HFFc6 (cell line): ENCODE data around the gene RSU1. TPM values are rescaled to one million over a fixed set of nuclear protein-coding genes. Genes with fewer than 3 reads are reported as not detected.
A peak's percentile ranks its signal among the peaks of the same experiment; 100 is the strongest.

Experiments used
- DNase-seq: peaks from one replicate; pipeline ENCODE4 v3.0.0-alpha.2; 2018
- H3K27ac Mint-ChIP-seq: 2 replicates; pipeline ENCODE4 v1.8.0; 2020; ENCODE audit warnings: mild to moderate bottlenecking, mixed read lengths
- H3K27me3 Mint-ChIP-seq: 2 replicates; pipeline ENCODE4 v1.8.0; 2021; ENCODE audit warnings: mild to moderate bottlenecking, moderate library complexity, mixed read lengths; ENCODE audit not compliant: insufficient read depth
- H3K36me3 Mint-ChIP-seq: 2 replicates; pipeline ENCODE4 v1.8.0; 2021; ENCODE audit warnings: low read depth, mixed read lengths
- H3K4me1 Mint-ChIP-seq: 2 replicates; pipeline ENCODE4 v1.8.0; 2020; ENCODE audit warnings: low read depth, mixed read lengths
- H3K4me3 Mint-ChIP-seq: 2 replicates; pipeline ENCODE4 v1.8.0; 2020; ENCODE audit warnings: mild to moderate bottlenecking, moderate library complexity, mixed read lengths
- H3K9me3 Mint-ChIP-seq: 2 replicates; pipeline ENCODE4 v1.8.0; 2020; ENCODE audit warnings: mild to moderate bottlenecking, mixed read lengths
- CTCF ChIP-seq: fragments of 200-600 bp; sonication (generic); IDR thresholded peaks from 2 replicates; pipeline ENCODE4 v1.5.0; 2021; ENCODE audit warnings: antibody characterized with exemption, mild to moderate bottlenecking
- long read RNA-seq: library from polyadenylated mRNA; unstranded; transcript quantifications from one replicate; pipeline ENCODE4 v2.0.0, GENCODE V29; 2019
- total RNA-seq, 6 experiments: library from RNA; stranded (reverse); fragmentation: NEBNext Ultra II Directional; extraction: Animal tissue kit (Norgen Biotek cat#: 25700); gene quantifications; 2 replicates in 1 of 6; 3 replicates in 5 of 6; pipeline ENCODE4 v1.2.3, GENCODE V29; 2021

RSU1 gene
- 100 to 1,000 TPM; 182 to 239 (median 205) TPM for total RNA-seq
- long read RNA-seq, transcript RSU1-205 (8 exons, 3,639 nt), result minor isoform, 32 of 299 reads
- long read RNA-seq, transcript RSU1-201 (9 exons, 3,834 nt), result major isoform, 214 of 299 reads
- long read RNA-seq, transcript RSU1-203 (8 exons, 3,919 nt), result minor isoform, 14 of 299 reads
- long read RNA-seq, partial matches to known transcripts, result 10 of 299 reads
- long read RNA-seq, other reads (novel, unspliced or antisense), result 29 of 299 reads

- peak; percentile 100 for DNase-seq
- H3K27me3 Mint-ChIP-seq, result no peaks in the 10 kb centered on the region; the same call in 1 of the 2 replicates
- H3K4me3 Mint-ChIP-seq, result peak within 1 kb of the TSS; percentile 95
- peaks cover 40% of the 10 kb centered on the region for H3K4me1 Mint-ChIP-seq
- no peak; the same call in 1 of the 2 replicates for TF ChIP-seq CTCF
- H3K27ac Mint-ChIP-seq, result peak within 1 kb of the TSS; percentile 93
- peaks cover 13% of the 10 kb centered on the region for H3K9me3 Mint-ChIP-seq
- peaks cover 33% of the 10 kb centered on the region for H3K36me3 Mint-ChIP-seq
Observed at GRCh38 chr10:16817125-16818019, at the start of gene RSU1. TSS of gene RSU1 (minus strand) at chr10:16817424. CDS start at chr10:16817081, 343 bp downstream.

- H3K9me3 Mint-ChIP-seq, result no peaks in the 10 kb centered on the region
Observed at GRCh38 chr10:16866541-16867275, 49.5 kb upstream of the RSU1 start.

GRCh38 chr10:16865766-16866165, 48.5 kb upstream of the RSU1 start:
- Mint-ChIP-seq H3K4me3 (no peak overlapping the region), H3K36me3 (peaks cover 7% of the 10 kb centered on the region; the same call in 1 of the 2 replicates), H3K9me3 (no peaks in the 10 kb centered on the region), H3K27ac (no peak overlapping the region), H3K27me3 (peaks cover 2% of the 10 kb centered on the region; the same call in 1 of the 2 replicates), H3K4me1 (peaks cover 47% of the 10 kb centered on the region)
- DNase-seq, result no peak
- no peak for TF ChIP-seq CTCF

More at GRCh38 chr10:16866541-16867275, 49.5 kb upstream of the RSU1 start:
- Mint-ChIP-seq H3K36me3 (peaks cover 7% of the 10 kb centered on the region; the same call in 1 of the 2 replicates), H3K4me1 (peaks cover 49% of the 10 kb centered on the region), H3K27ac (peak overlapping the region; percentile 72; the same call in 1 of the 2 replicates), H3K4me3 (peak overlapping the region; percentile 64; the same call in 1 of the 2 replicates), H3K27me3 (peaks cover 2% of the 10 kb centered on the region; the same call in 1 of the 2 replicates)
- no peak for DNase-seq
- no peak for TF ChIP-seq CTCF

- H3K4me1 Mint-ChIP-seq, result peaks cover 29% of the 10 kb centered on the region
- no peak for TF ChIP-seq CTCF
- no peak for DNase-seq
- H3K27me3 Mint-ChIP-seq, result no peaks in the 10 kb centered on the region
- peaks cover 7% of the 10 kb centered on the region; the same call in 1 of the 2 replicates for H3K36me3 Mint-ChIP-seq
- H3K27ac Mint-ChIP-seq, result no peak overlapping the region
- H3K9me3 Mint-ChIP-seq, result no peaks in the 10 kb centered on the region
- H3K4me3 Mint-ChIP-seq, result no peak overlapping the region
Observed at GRCh38 chr10:16863766-16864165, 46.5 kb upstream of the RSU1 start.

GRCh38 chr10:16857419-16857818, 40.2 kb upstream of the RSU1 start:
- Mint-ChIP-seq H3K4me3 (no peak overlapping the region), H3K4me1 (peaks cover 47% of the 10 kb centered on the region), H3K27ac (no peak overlapping the region), H3K36me3 (no peaks in the 10 kb centered on the region), H3K9me3 (no peaks in the 10 kb centered on the region), H3K27me3 (no peaks in the 10 kb centered on the region)
- no peak for TF ChIP-seq CTCF
- DNase-seq, result no peak
